Neural crest cell (in vitro differentiated cells): Measurements from ENCODE around the gene ARHGAP4. TPM values are rescaled to one million over a fixed set of nuclear protein-coding genes. Genes with fewer than 3 reads are reported as not detected.

Experiments used
- DNase-seq: peaks from one replicate; pipeline ENCODE4 v3.0.0; 2021; ENCODE audit warnings: low read depth, mixed read lengths, low spot score
- H3K27ac Mint-ChIP-seq: one replicate; pipeline ENCODE4 v1.8.0; 2021; ENCODE audit warnings: mild to moderate bottlenecking, mixed read lengths; ENCODE audit not compliant: unreplicated experiment
- H3K27me3 Mint-ChIP-seq: 2 replicates; pipeline ENCODE4 v1.8.0; 2021; ENCODE audit warnings: low read depth, mild to moderate bottlenecking, mixed read lengths
- H3K36me3 Mint-ChIP-seq: 2 replicates; pipeline ENCODE4 v1.8.0; 2021; ENCODE audit warnings: low read depth, mild to moderate bottlenecking, mixed read lengths
- H3K4me1 Mint-ChIP-seq: 2 replicates; pipeline ENCODE4 v1.8.0; 2021; ENCODE audit warnings: mixed read lengths
- H3K4me3 Mint-ChIP-seq: one replicate; pipeline ENCODE4 v1.8.0; 2021; ENCODE audit warnings: mild to moderate bottlenecking, mixed read lengths
- H3K9me3 Mint-ChIP-seq: 2 replicates; pipeline ENCODE4 v1.8.0; 2021; ENCODE audit warnings: mixed read lengths
- total RNA-seq: library from RNA; stranded (reverse); gene quantifications from 2 replicates; pipeline ENCODE4 v1.2.1, GENCODE V29; 2021
- TF ChIP-seq, protein P1 (sequence below): fragments of 200-600 bp; sonication (generic); conservative IDR thresholded peaks from 2 replicates; pipeline ENCODE4 v1.5.0; 2021; ENCODE audit warnings: antibody characterized with exemption, mild to moderate bottlenecking

The ARHGAP4 gene
- total RNA-seq, 1 donor from 2014 or later: 10.7 TPM

DNA sequence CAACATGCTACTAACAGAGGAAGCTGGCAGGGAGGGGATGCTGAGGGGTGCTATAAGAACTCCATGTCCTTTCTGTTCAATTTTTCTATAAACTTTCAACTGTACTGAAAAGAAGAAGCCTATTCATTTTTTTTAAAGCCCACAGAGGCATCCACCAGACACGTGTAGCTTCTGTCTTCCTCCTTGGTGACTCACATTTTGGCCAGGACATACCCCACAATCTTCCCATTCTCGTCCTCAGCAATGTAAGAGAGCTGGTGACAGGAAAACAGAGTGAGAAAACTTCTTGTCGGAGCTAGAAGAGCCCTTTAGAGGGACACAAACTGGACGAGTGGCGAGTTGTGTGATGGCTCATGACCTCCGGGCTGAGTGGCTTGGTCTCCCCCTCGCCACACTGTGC lies 7.7 kb upstream of the ARHGAP4 start:
- no peak for DNase-seq
- Mint-ChIP-seq H3K27me3 (no peaks in the 10 kb centered on the region), H3K36me3 (peaks cover 8% of the 10 kb centered on the region), H3K4me3 (peak overlapping the region; percentile 89), H3K4me1 (peaks cover 17% of the 10 kb centered on the region), H3K9me3 (no peaks in the 10 kb centered on the region), H3K27ac (no peak overlapping the region)
- TF ChIP-seq, protein P1, sequence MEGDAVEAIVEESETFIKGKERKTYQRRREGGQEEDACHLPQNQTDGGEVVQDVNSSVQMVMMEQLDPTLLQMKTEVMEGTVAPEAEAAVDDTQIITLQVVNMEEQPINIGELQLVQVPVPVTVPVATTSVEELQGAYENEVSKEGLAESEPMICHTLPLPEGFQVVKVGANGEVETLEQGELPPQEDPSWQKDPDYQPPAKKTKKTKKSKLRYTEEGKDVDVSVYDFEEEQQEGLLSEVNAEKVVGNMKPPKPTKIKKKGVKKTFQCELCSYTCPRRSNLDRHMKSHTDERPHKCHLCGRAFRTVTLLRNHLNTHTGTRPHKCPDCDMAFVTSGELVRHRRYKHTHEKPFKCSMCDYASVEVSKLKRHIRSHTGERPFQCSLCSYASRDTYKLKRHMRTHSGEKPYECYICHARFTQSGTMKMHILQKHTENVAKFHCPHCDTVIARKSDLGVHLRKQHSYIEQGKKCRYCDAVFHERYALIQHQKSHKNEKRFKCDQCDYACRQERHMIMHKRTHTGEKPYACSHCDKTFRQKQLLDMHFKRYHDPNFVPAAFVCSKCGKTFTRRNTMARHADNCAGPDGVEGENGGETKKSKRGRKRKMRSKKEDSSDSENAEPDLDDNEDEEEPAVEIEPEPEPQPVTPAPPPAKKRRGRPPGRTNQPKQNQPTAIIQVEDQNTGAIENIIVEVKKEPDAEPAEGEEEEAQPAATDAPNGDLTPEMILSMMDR: no peak

GRCh38 chrX:153932220-153932915 lies 6.3 kb upstream of the ARHGAP4 start:
- Mint-ChIP-seq H3K27me3 (no peaks in the 10 kb centered on the region), H3K4me1 (peaks cover 20% of the 10 kb centered on the region), H3K27ac (no peak overlapping the region), H3K9me3 (no peaks in the 10 kb centered on the region), H3K36me3 (peaks cover 10% of the 10 kb centered on the region), H3K4me3 (no peak overlapping the region)
- TF ChIP-seq, protein P1: no peak
- no peak for DNase-seq

DNA sequence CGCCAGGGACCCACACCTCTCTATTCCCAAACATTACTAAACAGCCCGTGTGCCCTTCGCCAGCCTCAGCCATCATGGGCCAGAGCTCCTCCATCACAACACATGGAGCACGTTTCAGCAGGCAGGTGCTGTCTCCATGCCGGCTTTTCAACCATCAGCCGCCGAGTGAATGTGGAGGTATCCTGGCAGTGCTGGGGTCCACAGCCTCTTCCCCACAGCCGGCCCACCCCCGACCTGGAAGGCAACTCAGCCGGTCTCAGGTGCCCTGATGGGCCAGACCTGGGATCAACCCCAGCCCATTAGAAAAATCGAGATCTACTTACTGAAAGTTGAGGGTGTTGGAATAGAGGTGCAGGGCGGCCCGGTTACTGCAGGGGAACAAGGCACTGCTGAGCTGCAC lies 5.7 kb upstream of the ARHGAP4 start:
- peaks cover 27% of the 10 kb centered on the region for H3K4me1 Mint-ChIP-seq
- H3K27me3 Mint-ChIP-seq: no peaks in the 10 kb centered on the region
- peaks cover 10% of the 10 kb centered on the region for H3K36me3 Mint-ChIP-seq
- H3K4me3 Mint-ChIP-seq: peak overlapping the region; percentile 47
- DNase-seq: no peak
- H3K9me3 Mint-ChIP-seq: no peaks in the 10 kb centered on the region
- H3K27ac Mint-ChIP-seq: no peak overlapping the region
- TF ChIP-seq, protein P1: no peak

DNA sequence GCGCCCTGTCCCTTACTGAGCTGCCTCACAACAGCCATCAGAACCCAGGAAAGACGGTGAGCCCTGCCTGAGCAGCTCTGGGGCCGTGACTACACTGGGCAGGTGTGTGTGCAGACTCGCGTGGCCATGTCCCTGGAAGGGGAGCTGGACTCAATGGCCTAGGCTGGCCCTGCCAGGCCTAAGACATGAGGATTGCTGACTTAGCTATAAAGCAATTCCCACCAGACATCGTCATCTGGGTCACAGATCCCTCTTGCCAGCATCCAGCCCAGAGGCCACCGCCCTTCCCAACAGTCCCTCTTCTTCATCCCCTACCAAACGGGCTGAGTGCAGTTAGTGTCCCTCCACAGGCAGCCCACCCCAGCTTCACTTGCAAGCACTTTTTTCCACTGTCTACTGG lies 5.1 kb upstream of the ARHGAP4 start:
- Mint-ChIP-seq H3K36me3 (peaks cover 10% of the 10 kb centered on the region), H3K9me3 (no peaks in the 10 kb centered on the region), H3K4me3 (peak overlapping the region; percentile 47), H3K4me1 (peaks cover 27% of the 10 kb centered on the region), H3K27ac (no peak overlapping the region), H3K27me3 (no peaks in the 10 kb centered on the region)
- no peak for DNase-seq
- TF ChIP-seq, protein P1: no peak

- no peak overlapping the region for H3K27ac Mint-ChIP-seq
- peaks cover 27% of the 10 kb centered on the region for H3K4me1 Mint-ChIP-seq
- DNase-seq: no peak
- peaks cover 10% of the 10 kb centered on the region for H3K36me3 Mint-ChIP-seq
- peaks cover 4% of the 10 kb centered on the region for H3K27me3 Mint-ChIP-seq
- H3K4me3 Mint-ChIP-seq: no peak overlapping the region
- TF ChIP-seq, protein P1: no peak
- H3K9me3 Mint-ChIP-seq: no peaks in the 10 kb centered on the region
These were observed 4.2 kb upstream of the ARHGAP4 start for GRCh38 chrX:153930011-153930910.
